H1 (cell line): ENCODE data around the gene IGLON5. TPM values are rescaled to one million over a fixed set of nuclear protein-coding genes. Genes with fewer than 3 reads are reported as not detected.

ENCODE experiments used
- EP300 ChIP-seq, 2 experiments: IDR thresholded peaks; 1 replicate in 1 of 2; 2 replicates in 1 of 2; pipeline ENCODE4 v1.6.1; 2011 to 2012; ENCODE audit warnings: low read depth in 2 of 2, low read length in 2 of 2, mild to moderate bottlenecking in 2 of 2, borderline replicate concordance in 1 of 2, inconsistent platforms in 1 of 2, moderate library complexity in 1 of 2
- SIX5 ChIP-seq: IDR thresholded peaks from 2 replicates; pipeline ENCODE4 v1.6.1; 2011; ENCODE audit warnings: mild to moderate bottlenecking, low read depth, low read length
- SP2 ChIP-seq: IDR thresholded peaks from 2 replicates; pipeline ENCODE4 v1.6.1; 2012; ENCODE audit warnings: mild to moderate bottlenecking, low read length, inconsistent platforms
- TCF12 ChIP-seq: IDR thresholded peaks from 2 replicates; pipeline ENCODE4 v1.6.1; 2011; ENCODE audit warnings: low read depth, mild to moderate bottlenecking, low read length
- polyA plus RNA-seq, 7 experiments: library from polyadenylated mRNA; depleted of rRNA in 3 of 7; stranded (reverse) in 5 of 7; unstranded in 2 of 7; fragments of >200 nt in 5 of 7; fragments of 200-250 nt in 2 of 7; gene quantifications; 1 replicate in 5 of 7; 2 replicates in 1 of 7; 4 replicates in 1 of 7; pipeline versions ENCODE4 v1.2.1 to v1.2.3, GENCODE V29; 2011 to 2013; ENCODE audit warnings: missing spikeins in 2 of 7, mixed read lengths in 2 of 7
- total RNA-seq: library from RNA; stranded (reverse); fragmentation: NEBNext Ultra II Directional; extraction: Animal tissue kit (Norgen Biotek cat#: 25700); gene quantifications from 2 replicates; pipeline ENCODE4 v1.2.1, GENCODE V29; 2021
- TF ChIP-seq, protein P1 (sequence below): fragments of 300-600 bp; sonication (generic); IDR thresholded peaks from 2 replicates; pipeline ENCODE4 v1.7.1; 2012; ENCODE audit warnings: low read length, moderate library complexity, mild to moderate bottlenecking, inconsistent platforms; ENCODE audit not compliant: insufficient replicate concordance

IGLON5 gene
- total and polyA plus RNA-seq, 2 of the 8 experiments (the other 6 are each of a cell fraction or from before 2014, with no cell fraction given): 31.8 to 34.6 TPM

DNA sequence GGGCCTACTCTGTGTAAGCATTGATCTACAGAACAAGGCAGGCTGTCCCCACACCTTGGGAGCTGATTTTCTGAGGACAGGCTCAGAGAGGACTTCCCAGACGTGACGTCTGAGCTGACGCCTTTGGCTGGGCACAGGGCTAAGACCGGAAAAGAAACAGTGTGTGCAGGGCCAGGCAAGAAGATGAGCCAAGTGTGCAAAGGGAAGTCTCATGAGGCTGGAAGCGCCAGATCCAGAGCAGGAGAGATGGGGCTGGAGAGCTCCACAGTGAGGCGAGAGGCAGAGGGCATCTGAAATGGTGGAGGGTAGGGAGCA is 12.7 kb downstream of the IGLON5 start (continued):
- TF ChIP-seq, protein P1, sequence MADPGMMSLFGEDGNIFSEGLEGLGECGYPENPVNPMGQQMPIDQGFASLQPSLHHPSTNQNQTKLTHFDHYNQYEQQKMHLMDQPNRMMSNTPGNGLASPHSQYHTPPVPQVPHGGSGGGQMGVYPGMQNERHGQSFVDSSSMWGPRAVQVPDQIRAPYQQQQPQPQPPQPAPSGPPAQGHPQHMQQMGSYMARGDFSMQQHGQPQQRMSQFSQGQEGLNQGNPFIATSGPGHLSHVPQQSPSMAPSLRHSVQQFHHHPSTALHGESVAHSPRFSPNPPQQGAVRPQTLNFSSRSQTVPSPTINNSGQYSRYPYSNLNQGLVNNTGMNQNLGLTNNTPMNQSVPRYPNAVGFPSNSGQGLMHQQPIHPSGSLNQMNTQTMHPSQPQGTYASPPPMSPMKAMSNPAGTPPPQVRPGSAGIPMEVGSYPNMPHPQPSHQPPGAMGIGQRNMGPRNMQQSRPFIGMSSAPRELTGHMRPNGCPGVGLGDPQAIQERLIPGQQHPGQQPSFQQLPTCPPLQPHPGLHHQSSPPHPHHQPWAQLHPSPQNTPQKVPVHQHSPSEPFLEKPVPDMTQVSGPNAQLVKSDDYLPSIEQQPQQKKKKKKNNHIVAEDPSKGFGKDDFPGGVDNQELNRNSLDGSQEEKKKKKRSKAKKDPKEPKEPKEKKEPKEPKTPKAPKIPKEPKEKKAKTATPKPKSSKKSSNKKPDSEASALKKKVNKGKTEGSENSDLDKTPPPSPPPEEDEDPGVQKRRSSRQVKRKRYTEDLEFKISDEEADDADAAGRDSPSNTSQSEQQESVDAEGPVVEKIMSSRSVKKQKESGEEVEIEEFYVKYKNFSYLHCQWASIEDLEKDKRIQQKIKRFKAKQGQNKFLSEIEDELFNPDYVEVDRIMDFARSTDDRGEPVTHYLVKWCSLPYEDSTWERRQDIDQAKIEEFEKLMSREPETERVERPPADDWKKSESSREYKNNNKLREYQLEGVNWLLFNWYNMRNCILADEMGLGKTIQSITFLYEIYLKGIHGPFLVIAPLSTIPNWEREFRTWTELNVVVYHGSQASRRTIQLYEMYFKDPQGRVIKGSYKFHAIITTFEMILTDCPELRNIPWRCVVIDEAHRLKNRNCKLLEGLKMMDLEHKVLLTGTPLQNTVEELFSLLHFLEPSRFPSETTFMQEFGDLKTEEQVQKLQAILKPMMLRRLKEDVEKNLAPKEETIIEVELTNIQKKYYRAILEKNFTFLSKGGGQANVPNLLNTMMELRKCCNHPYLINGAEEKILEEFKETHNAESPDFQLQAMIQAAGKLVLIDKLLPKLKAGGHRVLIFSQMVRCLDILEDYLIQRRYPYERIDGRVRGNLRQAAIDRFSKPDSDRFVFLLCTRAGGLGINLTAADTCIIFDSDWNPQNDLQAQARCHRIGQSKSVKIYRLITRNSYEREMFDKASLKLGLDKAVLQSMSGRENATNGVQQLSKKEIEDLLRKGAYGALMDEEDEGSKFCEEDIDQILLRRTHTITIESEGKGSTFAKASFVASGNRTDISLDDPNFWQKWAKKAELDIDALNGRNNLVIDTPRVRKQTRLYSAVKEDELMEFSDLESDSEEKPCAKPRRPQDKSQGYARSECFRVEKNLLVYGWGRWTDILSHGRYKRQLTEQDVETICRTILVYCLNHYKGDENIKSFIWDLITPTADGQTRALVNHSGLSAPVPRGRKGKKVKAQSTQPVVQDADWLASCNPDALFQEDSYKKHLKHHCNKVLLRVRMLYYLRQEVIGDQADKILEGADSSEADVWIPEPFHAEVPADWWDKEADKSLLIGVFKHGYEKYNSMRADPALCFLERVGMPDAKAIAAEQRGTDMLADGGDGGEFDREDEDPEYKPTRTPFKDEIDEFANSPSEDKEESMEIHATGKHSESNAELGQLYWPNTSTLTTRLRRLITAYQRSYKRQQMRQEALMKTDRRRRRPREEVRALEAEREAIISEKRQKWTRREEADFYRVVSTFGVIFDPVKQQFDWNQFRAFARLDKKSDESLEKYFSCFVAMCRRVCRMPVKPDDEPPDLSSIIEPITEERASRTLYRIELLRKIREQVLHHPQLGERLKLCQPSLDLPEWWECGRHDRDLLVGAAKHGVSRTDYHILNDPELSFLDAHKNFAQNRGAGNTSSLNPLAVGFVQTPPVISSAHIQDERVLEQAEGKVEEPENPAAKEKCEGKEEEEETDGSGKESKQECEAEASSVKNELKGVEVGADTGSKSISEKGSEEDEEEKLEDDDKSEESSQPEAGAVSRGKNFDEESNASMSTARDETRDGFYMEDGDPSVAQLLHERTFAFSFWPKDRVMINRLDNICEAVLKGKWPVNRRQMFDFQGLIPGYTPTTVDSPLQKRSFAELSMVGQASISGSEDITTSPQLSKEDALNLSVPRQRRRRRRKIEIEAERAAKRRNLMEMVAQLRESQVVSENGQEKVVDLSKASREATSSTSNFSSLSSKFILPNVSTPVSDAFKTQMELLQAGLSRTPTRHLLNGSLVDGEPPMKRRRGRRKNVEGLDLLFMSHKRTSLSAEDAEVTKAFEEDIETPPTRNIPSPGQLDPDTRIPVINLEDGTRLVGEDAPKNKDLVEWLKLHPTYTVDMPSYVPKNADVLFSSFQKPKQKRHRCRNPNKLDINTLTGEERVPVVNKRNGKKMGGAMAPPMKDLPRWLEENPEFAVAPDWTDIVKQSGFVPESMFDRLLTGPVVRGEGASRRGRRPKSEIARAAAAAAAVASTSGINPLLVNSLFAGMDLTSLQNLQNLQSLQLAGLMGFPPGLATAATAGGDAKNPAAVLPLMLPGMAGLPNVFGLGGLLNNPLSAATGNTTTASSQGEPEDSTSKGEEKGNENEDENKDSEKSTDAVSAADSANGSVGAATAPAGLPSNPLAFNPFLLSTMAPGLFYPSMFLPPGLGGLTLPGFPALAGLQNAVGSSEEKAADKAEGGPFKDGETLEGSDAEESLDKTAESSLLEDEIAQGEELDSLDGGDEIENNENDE: no peak
- TF ChIP-seq SP2 (no peak), EP300 (IDR thresholded peaks at IDR 0.05; ENCODE audit: borderline replicate concordance in 1 of 2, low read depth in 2 of 2, low read length in 2 of 2) (no peak), TCF12 (no peak), SIX5 (no peak)
- TF ChIP-seq, all 59 proteins: peak for 0
